Kidney epithelial cell (primary cell): Measurements from ENCODE around the gene SLC11A1. TPM values are rescaled to one million over a fixed set of nuclear protein-coding genes. Genes with fewer than 3 reads are reported as not detected.

ENCODE experiments used
- DNase-seq: peaks from one replicate; pipeline ENCODE4 v3.0.0-alpha.2; 2010; ENCODE audit warnings: low read depth
- H3K27me3 ChIP-seq: 2 replicates; pipeline ENCODE4 v1.6.0; 2011; ENCODE audit warnings: low read length; ENCODE audit not compliant: control insufficient read depth, insufficient read depth
- H3K36me3 ChIP-seq: 2 replicates; pipeline ENCODE4 v1.5.1; 2011; ENCODE audit warnings: low read length; ENCODE audit not compliant: control insufficient read depth, insufficient read depth
- H3K4me3 ChIP-seq: 2 replicates; pipeline ENCODE4 v1.5.1; 2011; ENCODE audit warnings: low read depth, mild to moderate bottlenecking, control low read depth, low read length
- total RNA-seq: library from RNA; depleted of rRNA; stranded (reverse); fragments of >200 nt; gene quantifications from 2 replicates; pipeline ENCODE4 v1.2.3, GENCODE V29; 2015
- TF ChIP-seq, protein P1 (sequence below): IDR thresholded peaks from 2 replicates; pipeline ENCODE4 v1.5.1; 2011; ENCODE audit warnings: mild to moderate bottlenecking, moderate library complexity, low read length, control low read depth, inconsistent platforms; ENCODE audit not compliant: insufficient read depth, poor library complexity, severe bottlenecking

The SLC11A1 gene
- total RNA-seq, 1 donor from 2014 or later = 0.21 TPM

DNA sequence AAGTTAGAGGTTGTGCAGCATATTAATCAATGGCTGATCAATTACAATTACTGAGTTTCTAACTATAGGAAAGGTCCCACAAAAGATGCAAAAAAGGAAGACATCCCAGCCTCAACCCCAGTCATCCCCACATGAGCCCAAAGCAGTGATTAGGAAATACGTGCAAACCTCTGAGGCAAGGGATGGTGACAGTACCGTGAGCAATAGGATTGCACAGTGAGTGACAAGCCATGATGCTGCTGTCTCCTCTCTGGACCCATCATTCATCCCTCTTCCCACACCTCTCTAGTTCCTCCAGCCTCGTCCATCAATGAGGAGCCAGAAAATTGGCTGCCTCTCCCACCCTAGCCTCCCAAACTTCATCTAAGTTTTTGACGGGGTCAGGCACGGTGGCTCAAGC is 4.0 kb upstream of the SLC11A1 start:
- TF ChIP-seq, protein P1, sequence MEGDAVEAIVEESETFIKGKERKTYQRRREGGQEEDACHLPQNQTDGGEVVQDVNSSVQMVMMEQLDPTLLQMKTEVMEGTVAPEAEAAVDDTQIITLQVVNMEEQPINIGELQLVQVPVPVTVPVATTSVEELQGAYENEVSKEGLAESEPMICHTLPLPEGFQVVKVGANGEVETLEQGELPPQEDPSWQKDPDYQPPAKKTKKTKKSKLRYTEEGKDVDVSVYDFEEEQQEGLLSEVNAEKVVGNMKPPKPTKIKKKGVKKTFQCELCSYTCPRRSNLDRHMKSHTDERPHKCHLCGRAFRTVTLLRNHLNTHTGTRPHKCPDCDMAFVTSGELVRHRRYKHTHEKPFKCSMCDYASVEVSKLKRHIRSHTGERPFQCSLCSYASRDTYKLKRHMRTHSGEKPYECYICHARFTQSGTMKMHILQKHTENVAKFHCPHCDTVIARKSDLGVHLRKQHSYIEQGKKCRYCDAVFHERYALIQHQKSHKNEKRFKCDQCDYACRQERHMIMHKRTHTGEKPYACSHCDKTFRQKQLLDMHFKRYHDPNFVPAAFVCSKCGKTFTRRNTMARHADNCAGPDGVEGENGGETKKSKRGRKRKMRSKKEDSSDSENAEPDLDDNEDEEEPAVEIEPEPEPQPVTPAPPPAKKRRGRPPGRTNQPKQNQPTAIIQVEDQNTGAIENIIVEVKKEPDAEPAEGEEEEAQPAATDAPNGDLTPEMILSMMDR = no peak
- no peak overlapping the region for H3K4me3 ChIP-seq
- DNase-seq = no peak
- peaks cover 15% of the 10 kb centered on the region for H3K27me3 ChIP-seq
- no peaks in the 10 kb centered on the region for H3K36me3 ChIP-seq

DNA sequence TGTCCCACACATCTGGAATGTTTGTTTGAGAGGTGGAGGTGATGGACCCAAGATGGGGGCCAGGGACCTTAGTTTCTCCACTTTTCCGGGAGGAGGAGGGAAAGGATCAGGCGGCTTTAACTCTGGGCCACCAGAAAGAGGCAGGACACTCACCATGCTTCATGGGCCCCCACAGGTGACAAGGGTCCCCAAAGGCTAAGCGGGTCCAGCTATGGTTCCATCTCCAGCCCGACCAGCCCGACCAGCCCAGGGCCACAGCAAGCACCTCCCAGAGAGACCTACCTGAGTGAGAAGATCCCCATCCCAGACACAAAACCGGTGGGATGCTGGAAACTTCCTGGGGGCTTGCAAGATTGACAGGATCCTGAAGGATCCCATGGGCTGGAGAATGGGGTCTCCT is 712 bp downstream of the SLC11A1 start:
- no peaks in the 10 kb centered on the region for H3K36me3 ChIP-seq
- DNase-seq = no peak
- peaks cover 18% of the 10 kb centered on the region for H3K27me3 ChIP-seq
- TF ChIP-seq, protein P1 = no peak
- H3K4me3 ChIP-seq = no peak overlapping the region

DNA sequence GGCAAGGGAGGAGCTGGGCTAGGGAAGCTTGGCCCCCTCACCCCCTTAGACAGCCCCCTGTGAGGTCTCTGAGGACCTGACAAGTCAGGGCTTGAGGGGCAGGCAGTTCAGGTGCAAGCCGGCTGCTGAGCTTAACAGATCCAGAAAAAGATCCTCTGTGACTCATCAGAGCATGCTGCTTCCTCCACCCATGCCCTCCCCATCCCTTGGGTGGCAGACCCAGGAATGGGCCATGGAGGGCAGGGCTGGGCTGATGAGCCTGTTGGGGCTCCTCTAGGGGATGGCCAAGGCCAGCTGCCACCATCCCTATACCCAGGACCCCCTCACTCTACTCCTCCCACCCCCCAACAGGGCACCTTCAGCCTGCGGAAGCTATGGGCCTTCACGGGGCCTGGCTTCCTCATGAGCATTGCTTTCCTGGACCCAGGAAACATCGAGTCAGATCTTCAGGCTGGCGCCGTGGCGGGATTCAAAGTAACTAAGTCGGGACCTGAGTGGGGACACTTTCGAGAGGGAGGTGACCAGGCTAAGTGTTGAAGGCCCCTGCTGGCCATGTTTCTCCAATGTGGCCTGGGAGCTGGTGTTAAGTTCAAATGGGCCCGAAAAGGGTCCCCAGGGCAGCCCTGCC is 1.9 kb downstream of the SLC11A1 start:
- DNase-seq = no peak
- TF ChIP-seq, protein P1 = no peak
- no peaks in the 10 kb centered on the region for H3K36me3 ChIP-seq
- peaks cover 18% of the 10 kb centered on the region for H3K27me3 ChIP-seq
- no peak overlapping the region for H3K4me3 ChIP-seq

DNA sequence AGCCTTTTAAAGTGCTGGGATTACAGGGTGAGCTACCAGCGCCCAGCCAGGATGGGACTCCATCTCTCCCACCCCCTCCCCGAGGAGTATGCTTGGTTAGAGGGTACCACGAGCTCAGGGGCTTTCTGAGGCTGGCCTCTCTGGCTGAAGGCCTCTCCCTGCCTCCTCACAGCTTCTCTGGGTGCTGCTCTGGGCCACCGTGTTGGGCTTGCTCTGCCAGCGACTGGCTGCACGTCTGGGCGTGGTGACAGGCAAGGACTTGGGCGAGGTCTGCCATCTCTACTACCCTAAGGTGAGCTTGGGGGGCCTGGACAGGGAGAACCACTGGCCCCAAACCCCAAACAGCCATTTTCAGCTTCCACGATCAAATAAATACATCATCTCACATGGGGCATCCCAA is 2.9 kb downstream of the SLC11A1 start:
- H3K36me3 ChIP-seq = no peaks in the 10 kb centered on the region
- TF ChIP-seq, protein P1 = no peak
- no peak overlapping the region for H3K4me3 ChIP-seq
- H3K27me3 ChIP-seq = peaks cover 18% of the 10 kb centered on the region
- DNase-seq = no peak

DNA sequence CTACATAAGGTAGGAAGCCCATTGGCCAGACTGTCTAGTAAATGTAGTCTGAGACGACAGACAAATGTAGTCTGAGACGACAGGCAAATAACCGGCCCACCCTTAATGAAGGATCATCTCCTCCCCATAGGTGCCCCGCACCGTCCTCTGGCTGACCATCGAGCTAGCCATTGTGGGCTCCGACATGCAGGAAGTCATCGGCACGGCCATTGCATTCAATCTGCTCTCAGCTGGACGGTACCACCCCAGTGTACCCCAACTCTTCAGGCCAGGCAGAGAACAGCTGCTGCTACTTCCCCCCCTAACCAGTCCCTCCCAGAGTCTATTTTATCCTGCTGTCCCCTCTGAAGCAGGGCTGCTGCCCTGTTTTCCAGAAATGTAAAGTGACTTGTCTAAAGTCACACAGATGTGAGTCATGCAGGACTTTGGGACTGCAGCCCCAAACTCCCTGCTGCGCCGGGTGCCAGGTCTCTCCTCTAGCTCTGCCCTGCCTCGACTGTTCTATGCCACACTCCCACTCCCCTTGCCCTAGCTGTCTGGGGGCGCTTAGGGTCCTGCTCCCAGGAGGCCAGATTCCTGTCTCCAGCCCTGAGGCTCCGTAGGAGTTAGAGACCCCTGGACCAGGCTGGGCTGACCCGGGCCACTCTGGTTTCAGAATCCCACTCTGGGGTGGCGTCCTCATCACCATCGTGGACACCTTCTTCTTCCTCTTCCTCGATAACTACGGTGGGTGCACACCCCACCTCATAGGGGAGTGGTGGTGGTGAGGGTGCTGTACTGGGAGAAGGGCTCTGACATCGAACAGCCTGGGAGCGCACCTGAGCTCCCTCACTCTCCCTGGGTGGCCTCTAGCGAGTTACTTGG is 4.7 kb downstream of the SLC11A1 start:
- H3K36me3 ChIP-seq = no peaks in the 10 kb centered on the region
- no peak overlapping the region for H3K4me3 ChIP-seq
- TF ChIP-seq, protein P1 = no peak
- no peak for DNase-seq
- peaks cover 15% of the 10 kb centered on the region for H3K27me3 ChIP-seq
